Tibial nerve (tissue), 4 donors: ENCODE results near the gene C1orf210. TPM values are rescaled to one million over a fixed set of nuclear protein-coding genes. Genes with fewer than 3 reads are reported as not detected.

Source experiments
- DNase-seq, 2 donors: peaks; one replicate each; pipeline ENCODE4 v3.0.0-alpha.2; 2019; ENCODE audit warnings: low spot score in 2 of 2
- H3K27ac ChIP-seq, 4 donors: fragments of 200-600 bp; sonication (generic) in 3 of 4; one replicate each; pipeline ENCODE4 v1.5.1; 2017 to 2019; ENCODE audit warnings: mild to moderate bottlenecking in 1 of 4
- H3K27me3 ChIP-seq, 2 donors: fragments of 200-600 bp; sonication (generic) in 1 of 2; one replicate each; pipeline versions ENCODE4 v1.5.1 to v1.6.0; 2017 to 2019
- H3K36me3 ChIP-seq, 3 donors: fragments of 200-600 bp; sonication (generic); one replicate each; pipeline ENCODE4 v1.5.1; 2018 to 2019
- H3K4me1 ChIP-seq, 4 donors: fragments of 200-600 bp; sonication (generic) in 3 of 4; one replicate each; pipeline ENCODE4 v1.5.1; 2017 to 2019
- H3K4me3 ChIP-seq, 4 donors: fragments of 200-600 bp; sonication (generic) in 3 of 4; one replicate each; pipeline ENCODE4 v1.5.1; 2017 to 2019; ENCODE audit warnings: mild to moderate bottlenecking in 1 of 4, moderate library complexity in 1 of 4
- H3K9me3 ChIP-seq, 4 donors: fragments of 200-600 bp; sonication (generic) in 3 of 4; one replicate each; pipeline ENCODE4 v1.5.1; 2017 to 2019
- EP300 ChIP-seq, 2 donors: sonication (generic); formaldehyde crosslinking; IDR thresholded peaks; one replicate each; pipeline ENCODE4 v1.6.1; 2017; ENCODE audit warnings: antibody characterized with exemption in 2 of 2, mild to moderate bottlenecking in 1 of 2
- POLR2A ChIP-seq, 2 donors: fragments of 450-650 bp; IDR thresholded peaks; one replicate each; pipeline ENCODE4 v1.6.1; 2017; ENCODE audit warnings: antibody characterized with exemption in 2 of 2, mild to moderate bottlenecking in 2 of 2, moderate library complexity in 2 of 2
- WGBS, 2 donors: methylation state at CpG; one replicate each; pipeline ENCODE4 v1.1.5; 2018; 5-methylcytosine and 5-hydroxymethylcytosine counted together
- total RNA-seq, 4 donors: library from RNA; depleted of rRNA; stranded (reverse); fragments of >200 nt; gene quantifications; one replicate each; pipeline ENCODE4 v1.1.0, GENCODE V29; 2016
- TF ChIP-seq, protein P1 (sequence below), 5 experiments: fragments of 200-600 bp in 3 of 5; fragments of 450-650 bp in 2 of 5; sonication (generic) in 3 of 5; IDR thresholded peaks; one replicate each; pipeline ENCODE4 v1.5.1; 2016 to 2019; ENCODE audit warnings: antibody characterized with exemption in 5 of 5, mild to moderate bottlenecking in 3 of 5, moderate library complexity in 2 of 5

C1orf210 gene
- total RNA-seq, 4 donors from 2014 or later: not detected

GRCh38 chr1:43304771-43305300, 19.5 kb upstream of the C1orf210 start:
- WGBS, 2 donors: 89 to 93% methylated on average over 28 to 46 of the region's 46 CpGs
- Histone ChIP-seq H3K4me1 (peaks cover 0 to 32% (median 11%) of the 10 kb centered on the region in 4 donors), H3K27ac (peak overlapping the region in 2 of 4 donors; percentile 58 to 82), H3K4me3 (no peak overlapping the region), H3K36me3 (no peaks in the 10 kb centered on the region), H3K27me3 (no peaks in the 10 kb centered on the region), H3K9me3 (no peaks in the 10 kb centered on the region)
- no peak for TF ChIP-seq POLR2A (IDR thresholded peaks at IDR 0.05)
- TF ChIP-seq, protein P1, sequence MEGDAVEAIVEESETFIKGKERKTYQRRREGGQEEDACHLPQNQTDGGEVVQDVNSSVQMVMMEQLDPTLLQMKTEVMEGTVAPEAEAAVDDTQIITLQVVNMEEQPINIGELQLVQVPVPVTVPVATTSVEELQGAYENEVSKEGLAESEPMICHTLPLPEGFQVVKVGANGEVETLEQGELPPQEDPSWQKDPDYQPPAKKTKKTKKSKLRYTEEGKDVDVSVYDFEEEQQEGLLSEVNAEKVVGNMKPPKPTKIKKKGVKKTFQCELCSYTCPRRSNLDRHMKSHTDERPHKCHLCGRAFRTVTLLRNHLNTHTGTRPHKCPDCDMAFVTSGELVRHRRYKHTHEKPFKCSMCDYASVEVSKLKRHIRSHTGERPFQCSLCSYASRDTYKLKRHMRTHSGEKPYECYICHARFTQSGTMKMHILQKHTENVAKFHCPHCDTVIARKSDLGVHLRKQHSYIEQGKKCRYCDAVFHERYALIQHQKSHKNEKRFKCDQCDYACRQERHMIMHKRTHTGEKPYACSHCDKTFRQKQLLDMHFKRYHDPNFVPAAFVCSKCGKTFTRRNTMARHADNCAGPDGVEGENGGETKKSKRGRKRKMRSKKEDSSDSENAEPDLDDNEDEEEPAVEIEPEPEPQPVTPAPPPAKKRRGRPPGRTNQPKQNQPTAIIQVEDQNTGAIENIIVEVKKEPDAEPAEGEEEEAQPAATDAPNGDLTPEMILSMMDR (IDR thresholded peaks at IDR 0.05): no peak
- TF ChIP-seq EP300 (IDR thresholded peaks at IDR 0.05): no peak
- no peak for DNase-seq

- no peak for DNase-seq
- WGBS, 2 donors: 27 to 38% methylated on average over 8 of the region's 8 CpGs
- Histone ChIP-seq H3K4me1 (peaks cover 0 to 34% (median 11%) of the 10 kb centered on the region in 4 donors), H3K27ac (peak overlapping the region in 3 of 4 donors; percentile 5 to 82 (median 58)), H3K9me3 (no peaks in the 10 kb centered on the region), H3K36me3 (no peaks in the 10 kb centered on the region), H3K4me3 (no peak overlapping the region), H3K27me3 (no peaks in the 10 kb centered on the region)
- TF ChIP-seq, protein P1 (IDR thresholded peaks at IDR 0.05): no peak
- TF ChIP-seq POLR2A (IDR thresholded peaks at IDR 0.05) (no peak), EP300 (IDR thresholded peaks at IDR 0.05) (no peak)
These were observed 18.9 kb upstream of the C1orf210 start for GRCh38 chr1:43304314-43304681.

GRCh38 chr1:43303471-43304313, 18.3 kb upstream of the C1orf210 start:
- Histone ChIP-seq H3K9me3 (no peaks in the 10 kb centered on the region), H3K27me3 (no peaks in the 10 kb centered on the region), H3K4me1 (peaks cover 0 to 34% (median 11%) of the 10 kb centered on the region in 4 donors), H3K4me3 (peak overlapping the region in 1 of 4 donors; percentile 37), H3K27ac (peak overlapping the region; percentile 5 to 82 (median 53)), H3K36me3 (no peaks in the 10 kb centered on the region)
- TF ChIP-seq, protein P1 (IDR thresholded peaks at IDR 0.05): no peak
- TF ChIP-seq EP300 (IDR thresholded peaks at IDR 0.05): no peak
- no peak for TF ChIP-seq POLR2A (IDR thresholded peaks at IDR 0.05)
- WGBS, 2 donors: 46 to 49% methylated on average over 8 of the region's 8 CpGs
- no peak for DNase-seq

DNA sequence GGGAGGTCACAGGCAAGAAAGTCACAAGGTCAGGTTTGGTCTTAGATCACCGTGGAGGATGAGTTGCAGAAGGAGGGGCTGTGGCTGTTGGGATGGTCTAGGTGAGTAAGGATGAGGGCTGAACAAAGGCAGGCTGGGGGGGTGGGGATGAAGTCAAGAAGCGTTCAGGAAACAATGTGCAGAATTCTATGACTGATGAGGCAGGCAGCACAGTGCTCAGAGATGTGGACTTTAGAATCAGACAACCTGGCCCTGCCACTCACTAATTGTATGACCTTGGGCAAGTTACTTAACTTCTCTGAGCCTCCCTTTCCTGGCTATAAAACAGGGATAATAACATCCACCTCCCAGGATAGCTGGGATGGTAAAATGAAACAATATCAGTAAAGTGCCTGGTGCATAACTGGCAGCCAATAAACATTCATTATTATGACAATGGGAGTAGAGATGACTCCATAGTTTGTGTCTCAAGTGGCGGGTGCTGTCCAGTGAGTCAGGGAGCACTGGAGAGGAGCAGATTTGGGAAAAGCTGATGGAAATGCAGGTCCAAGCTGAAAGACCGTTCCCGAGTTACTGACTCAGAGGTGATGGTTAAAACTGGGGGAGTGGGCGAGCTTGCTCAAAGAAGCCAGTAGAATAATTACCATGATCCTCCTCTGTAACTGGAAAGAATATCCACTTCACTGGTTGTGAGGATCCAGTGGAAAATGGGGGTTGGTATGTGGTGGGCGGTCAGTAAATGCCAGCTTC, 17.5 kb upstream of the C1orf210 start:
- no peaks in the 10 kb centered on the region for H3K36me3 ChIP-seq
- 51 to 54% methylated on average over 7 of the region's 7 CpGs for WGBS, 2 donors
- H3K4me1 ChIP-seq: peaks cover 0 to 34% (median 11%) of the 10 kb centered on the region in 4 donors
- peak overlapping the region; percentile 23 to 82 (median 47) for H3K27ac ChIP-seq
- H3K4me3 ChIP-seq: peak overlapping the region in 2 of 4 donors; percentile 6 to 37
- no peak for DNase-seq
- TF ChIP-seq, protein P1 (IDR thresholded peaks at IDR 0.05): no peak
- TF ChIP-seq EP300 (IDR thresholded peaks at IDR 0.05) (no peak), POLR2A (IDR thresholded peaks at IDR 0.05) (no peak)
- no peaks in the 10 kb centered on the region for H3K27me3 ChIP-seq
- H3K9me3 ChIP-seq: no peaks in the 10 kb centered on the region
